ENCODE data around the gene LIPH.
"Not testable (repeated sequence)": the region's sequence is repeated elsewhere in the genome, so short reads cannot be mapped to it uniquely, and the experiment has no call there.

The LIPH gene

DNA sequence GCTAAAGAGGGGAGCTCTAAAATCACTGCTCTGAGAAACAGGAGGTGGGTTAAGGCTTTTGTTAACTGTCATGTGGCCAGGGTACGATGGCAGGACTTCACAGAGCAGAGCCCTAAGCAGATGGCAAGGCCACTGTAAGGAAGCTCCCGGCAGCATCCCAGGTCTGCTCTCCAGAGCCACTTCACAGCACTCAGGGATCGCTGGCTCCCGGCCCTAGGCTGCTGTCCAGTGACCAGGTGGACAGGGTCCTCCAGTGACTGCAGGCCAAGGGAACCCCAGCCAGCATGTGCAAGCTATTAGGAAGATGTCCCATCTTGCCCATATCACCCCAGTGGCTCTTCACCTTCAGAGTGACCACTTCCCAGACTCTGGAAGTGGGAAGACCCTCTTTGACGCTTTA is 63.9 kb downstream of the LIPH start:
- no peak for DNase-seq (ENCODE audit: low read depth, low spot score)

DNA sequence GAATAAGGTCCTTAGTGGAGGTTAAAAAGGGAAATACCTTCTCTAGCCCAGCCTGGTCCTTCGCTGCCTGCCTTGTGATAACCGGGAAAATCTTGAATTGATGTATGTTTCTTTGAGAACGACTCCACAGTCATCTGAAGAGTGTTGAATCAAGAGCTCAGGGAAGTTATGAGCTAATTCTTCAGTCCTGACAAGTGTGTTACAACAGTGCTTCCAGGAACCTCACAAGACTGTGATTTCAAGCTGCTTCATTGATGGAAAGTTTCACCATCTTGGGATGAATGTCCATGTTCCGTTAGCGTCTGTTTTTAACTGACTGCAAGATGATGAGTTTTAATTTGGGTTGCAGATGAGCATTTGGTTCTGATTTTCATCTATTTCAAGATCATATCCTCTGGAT is 66.0 kb downstream of the LIPH start:
- no peak for DNase-seq (ENCODE audit: low read depth, low spot score)

DNA sequence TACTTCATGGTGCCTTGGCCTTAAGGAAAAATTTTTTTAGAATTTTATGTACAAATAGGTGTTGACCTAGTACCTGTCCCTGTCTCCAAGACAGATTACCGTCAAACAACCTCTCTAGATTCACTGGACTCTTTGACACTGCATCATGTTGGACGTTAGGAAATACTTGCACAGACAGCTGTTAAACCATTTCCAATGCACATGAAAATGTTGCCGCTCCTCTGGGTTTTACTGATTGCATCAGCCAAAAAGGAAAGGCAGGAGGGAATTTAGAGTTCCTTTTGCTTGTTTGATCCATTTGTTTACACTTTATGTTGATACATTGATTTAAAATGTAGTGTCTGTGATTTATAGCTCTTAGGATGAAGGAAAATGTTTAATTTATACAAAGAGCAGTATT is 68.1 kb downstream of the LIPH start:
- no peak for DNase-seq (ENCODE audit: low read depth, low spot score)

DNA sequence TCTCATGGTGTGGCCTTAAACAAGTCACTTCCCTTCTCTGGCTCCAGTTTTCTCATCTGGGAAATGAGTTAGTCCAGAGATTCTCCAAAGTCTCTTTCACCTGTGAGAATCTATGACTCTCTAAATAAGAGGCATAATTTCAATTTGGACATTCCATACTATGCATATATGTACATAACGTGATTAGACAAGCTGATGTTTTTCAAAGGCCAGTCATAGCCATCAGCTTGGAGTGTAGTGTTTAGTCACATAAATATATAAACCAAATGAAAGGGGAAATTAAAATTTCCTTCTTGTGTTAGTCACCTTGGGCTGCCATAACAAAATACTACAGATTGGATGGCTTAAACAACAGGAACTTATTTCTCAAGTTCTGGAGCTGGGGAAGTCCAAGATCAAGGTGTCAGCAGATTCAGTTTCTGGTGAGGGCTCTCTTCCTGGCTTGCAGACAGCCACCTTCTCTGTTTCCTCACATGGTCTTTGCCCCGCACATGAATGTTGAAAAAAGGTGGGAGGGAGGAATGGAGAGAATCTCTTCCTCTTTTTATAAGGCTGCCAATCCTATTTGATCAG is 72.9 kb downstream of the LIPH start:
- DNase-seq (ENCODE audit: low read depth, low spot score): no peak

DNA sequence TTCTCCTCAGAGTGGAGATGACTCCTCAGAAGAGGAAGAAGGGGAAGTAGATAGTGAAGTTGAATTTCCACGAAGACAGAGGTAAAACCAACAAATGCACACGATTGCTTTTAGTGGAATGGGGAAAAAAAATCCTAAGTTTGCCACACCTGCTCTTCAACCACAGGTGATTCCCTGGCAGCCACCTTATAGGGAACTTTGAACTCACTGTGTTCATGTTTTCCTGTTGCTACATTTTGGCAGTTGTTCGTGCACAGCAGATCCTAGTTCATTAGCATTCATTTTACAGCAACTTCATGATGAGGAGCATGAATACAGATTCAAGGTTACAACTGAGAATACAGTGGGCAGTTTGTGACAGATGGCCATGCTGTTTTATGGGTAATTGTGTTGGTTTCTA is 75.1 kb downstream of the LIPH start:
- DNase-seq (ENCODE audit: low read depth, low spot score): no peak

DNA sequence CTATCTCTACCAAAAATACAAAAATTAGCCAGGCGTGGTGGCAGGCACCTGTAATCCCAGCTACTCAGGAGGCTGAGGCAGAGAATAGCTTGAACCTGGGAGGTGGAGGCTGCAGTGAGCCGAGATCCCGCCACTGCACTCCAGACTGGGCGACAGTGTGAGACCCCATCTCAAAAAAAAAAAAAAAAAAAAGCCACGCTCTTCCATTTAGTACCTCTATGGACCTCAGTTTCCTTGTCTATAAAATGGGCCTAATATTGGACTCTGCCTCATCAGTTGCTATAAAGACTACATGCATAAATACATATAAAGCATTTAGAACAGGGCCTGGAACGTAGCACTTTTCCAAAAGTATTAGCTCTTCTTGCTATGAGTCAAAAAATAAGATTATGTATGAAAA is 77.5 kb downstream of the LIPH start:
- not testable (repeated sequence) for DNase-seq (ENCODE audit: low read depth, low spot score)

DNA sequence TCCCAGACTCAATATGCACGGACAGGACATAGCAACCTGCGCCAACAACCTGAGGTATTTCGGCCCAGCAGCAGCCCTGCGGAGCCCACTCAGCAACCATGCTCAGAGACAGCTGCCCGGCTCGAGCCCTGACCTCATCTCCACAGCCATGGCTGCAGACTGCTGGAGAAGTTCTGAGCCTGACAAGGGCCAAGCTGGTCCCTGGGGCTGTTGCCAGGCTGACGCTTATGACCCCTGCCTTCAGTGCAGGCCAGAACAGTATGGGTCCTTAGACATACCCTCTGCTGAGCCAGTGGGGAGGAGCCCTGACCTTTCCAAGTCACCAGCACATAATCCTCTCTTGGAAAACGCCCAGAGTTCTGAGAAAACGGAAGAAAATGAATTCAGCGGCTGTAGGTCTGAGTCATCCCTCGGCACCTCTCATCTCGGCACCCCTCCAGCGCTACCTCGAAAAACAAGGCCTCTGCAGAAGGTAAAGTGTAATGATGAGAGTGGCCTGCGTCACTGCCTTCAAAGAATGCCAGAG is 79.0 kb downstream of the LIPH start:
- DNase-seq (ENCODE audit: low read depth, low spot score): no peak

DNA sequence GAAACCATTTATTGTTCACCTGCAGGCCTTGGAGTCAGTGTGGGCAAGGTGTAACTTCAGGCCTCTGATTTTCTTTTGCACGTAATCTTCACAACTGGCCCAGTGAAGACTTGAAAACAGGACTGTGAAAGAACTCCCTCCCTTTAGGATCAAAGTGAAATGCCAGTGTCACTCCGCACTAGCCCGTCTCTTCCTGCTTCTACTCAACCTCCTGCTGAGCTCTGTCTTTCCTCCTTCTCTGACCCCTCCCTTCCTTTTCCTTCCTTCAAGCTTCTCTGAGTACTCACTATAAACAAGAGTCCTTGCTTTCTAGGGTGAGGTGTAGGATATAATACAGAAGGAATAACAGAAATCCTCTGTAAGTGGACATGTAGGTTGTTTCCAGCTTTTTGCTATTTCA is 82.1 kb downstream of the LIPH start:
- DNase-seq (ENCODE audit: low read depth, low spot score): peak; percentile 45

DNA sequence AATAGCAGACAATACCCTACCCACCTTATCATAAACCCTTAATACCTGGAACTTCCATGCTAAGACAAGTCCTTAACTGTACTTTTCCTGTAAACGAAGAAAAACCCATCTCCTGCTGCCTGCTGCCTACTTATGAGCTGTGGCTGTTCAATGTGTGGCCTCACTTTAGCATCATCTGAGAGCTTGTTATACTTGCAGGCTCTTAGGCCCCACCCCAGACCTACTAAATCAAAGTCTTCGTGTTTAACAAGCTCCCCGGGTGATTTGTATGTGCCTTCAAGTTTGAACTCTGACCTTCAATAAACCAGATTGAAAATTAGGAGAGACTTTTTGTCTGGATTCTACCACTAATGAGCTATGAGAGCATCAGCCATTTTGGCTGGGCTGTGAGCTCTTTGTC is 82.8 kb downstream of the LIPH start:
- DNase-seq (ENCODE audit: low read depth, low spot score): no peak

DNA sequence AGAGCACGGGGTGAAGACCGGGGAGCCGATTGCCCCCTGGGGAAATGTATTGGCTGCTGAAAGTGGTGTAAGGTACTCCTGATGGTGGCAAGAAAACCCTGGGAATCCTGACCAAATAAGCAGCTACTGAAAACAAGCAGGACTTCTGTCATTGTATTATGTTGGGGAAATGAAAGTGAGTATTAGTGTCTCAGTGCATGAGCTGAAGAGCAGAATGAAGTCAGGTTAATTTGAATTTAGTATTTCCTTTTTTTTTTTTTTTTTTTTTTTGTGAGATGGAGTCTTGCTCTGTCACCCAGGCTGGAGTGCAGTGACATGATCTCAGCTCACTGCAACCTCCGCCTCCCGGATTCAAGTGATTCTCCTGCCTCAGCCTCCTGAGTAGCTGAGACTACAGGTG is 86.3 kb downstream of the LIPH start:
- not testable (repeated sequence) for DNase-seq (ENCODE audit: low read depth, low spot score)

DNA sequence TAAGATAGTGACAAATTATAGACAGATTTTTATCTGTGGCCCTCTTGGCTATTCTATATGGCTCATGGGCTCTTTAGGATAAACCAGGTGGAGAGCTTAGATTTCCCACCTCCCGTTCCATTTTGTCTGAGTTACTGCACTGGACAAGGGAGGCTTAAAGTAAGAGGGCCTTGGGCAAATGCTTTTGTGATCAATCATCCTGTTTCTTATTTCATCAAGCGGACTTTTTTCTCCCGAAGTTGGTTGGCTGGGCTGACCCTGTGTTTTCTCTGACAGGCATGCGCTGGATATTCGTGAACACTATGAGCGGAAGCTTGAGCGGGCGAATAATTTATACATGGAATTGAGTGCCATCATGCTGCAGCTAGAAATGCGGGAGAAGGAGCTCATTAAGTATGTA is 86.9 kb downstream of the LIPH start:
- DNase-seq (ENCODE audit: low read depth, low spot score): no peak

DNA sequence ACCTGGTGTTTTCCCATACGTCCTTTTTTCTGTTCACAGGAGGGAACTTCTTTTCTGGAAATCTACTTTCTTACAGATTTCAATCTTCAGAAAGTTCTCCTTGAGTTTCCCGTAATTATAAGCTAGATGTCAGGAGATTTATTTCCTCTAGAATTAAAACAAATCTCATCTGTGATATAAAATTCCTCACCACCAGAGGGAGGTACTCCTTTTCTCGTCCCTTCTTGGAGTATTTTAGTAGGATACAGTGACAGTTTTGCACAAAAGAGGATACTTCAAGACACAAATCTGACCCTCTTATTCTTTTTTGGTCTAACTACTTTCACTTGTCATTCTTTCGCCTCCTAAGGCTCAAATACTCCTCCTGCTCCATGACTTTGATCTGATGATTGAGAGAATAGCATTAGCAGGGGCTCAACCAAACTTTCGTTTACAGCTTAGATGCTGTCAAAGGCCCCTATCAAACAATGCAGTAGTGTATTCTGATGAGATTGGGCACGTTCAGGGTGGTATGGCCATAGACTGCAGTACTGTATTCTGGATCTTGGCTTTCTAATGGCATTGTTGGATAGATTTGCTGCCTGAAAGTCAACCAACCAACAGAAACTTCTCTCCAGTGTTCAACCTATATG is 91.6 kb downstream of the LIPH start:
- DNase-seq (ENCODE audit: low read depth, low spot score): no peak

DNA sequence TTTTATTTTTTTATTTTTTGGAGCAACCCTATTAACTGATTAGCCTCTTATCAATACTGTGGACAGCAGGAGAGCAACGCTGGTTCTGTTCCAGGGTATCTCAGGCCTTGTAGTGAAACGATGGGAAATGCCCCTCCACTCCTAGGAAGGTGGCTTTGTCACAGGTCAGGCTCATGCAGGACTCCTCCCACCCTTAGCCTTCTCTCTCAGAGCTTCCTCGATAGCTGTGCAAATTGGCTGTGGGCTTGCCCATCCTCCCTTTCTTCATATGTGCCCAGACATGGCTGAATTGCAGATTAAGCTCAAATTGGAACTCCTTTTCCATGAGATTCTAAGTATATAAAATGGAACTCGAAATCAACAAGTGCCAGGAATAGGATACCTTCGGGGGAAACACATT is 92.1 kb downstream of the LIPH start:
- DNase-seq (ENCODE audit: low read depth, low spot score): no peak

DNA sequence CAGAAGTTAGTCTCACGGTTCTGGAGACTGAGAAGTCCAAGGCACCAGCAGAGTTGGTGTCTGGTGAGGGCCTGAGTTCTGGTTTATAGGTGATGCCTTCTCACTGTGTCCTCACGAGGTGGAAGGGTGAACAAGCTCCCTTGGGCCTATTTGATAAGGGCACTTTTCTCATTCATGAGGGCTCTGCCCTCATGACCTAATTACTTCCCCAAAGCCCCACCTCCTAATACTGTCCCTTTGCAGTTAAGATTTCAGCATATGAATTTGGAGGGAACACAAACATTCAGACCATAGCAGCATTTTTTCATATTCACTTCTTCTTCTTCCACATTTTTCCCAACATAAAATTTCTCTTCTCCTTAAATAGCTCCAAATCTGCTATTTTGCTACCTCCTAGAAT is 95.0 kb downstream of the LIPH start:
- no peak for DNase-seq (ENCODE audit: low read depth, low spot score)
